HFFc6 (cell line): ENCODE results near the gene DRP2. TPM values are rescaled to one million over a fixed set of nuclear protein-coding genes. Genes with fewer than 3 reads are reported as not detected.

Source experiments
- DNase-seq: peaks from one replicate; pipeline ENCODE4 v3.0.0-alpha.2; 2018
- H3K27ac Mint-ChIP-seq: 2 replicates; pipeline ENCODE4 v1.8.0; 2020; ENCODE audit warnings: mild to moderate bottlenecking, mixed read lengths
- H3K27me3 Mint-ChIP-seq: 2 replicates; pipeline ENCODE4 v1.8.0; 2021; ENCODE audit warnings: mild to moderate bottlenecking, moderate library complexity, mixed read lengths; ENCODE audit not compliant: insufficient read depth
- H3K36me3 Mint-ChIP-seq: 2 replicates; pipeline ENCODE4 v1.8.0; 2021; ENCODE audit warnings: low read depth, mixed read lengths
- H3K4me1 Mint-ChIP-seq: 2 replicates; pipeline ENCODE4 v1.8.0; 2020; ENCODE audit warnings: low read depth, mixed read lengths
- H3K4me3 Mint-ChIP-seq: 2 replicates; pipeline ENCODE4 v1.8.0; 2020; ENCODE audit warnings: mild to moderate bottlenecking, moderate library complexity, mixed read lengths
- H3K9me3 Mint-ChIP-seq: 2 replicates; pipeline ENCODE4 v1.8.0; 2020; ENCODE audit warnings: mild to moderate bottlenecking, mixed read lengths
- total RNA-seq, 6 experiments: library from RNA; stranded (reverse); fragmentation: NEBNext Ultra II Directional; extraction: Animal tissue kit (Norgen Biotek cat#: 25700); gene quantifications; 2 replicates in 1 of 6; 3 replicates in 5 of 6; pipeline ENCODE4 v1.2.3, GENCODE V29; 2021
- TF ChIP-seq, protein P1 (sequence below): fragments of 200-600 bp; sonication (generic); IDR thresholded peaks from 2 replicates; pipeline ENCODE4 v1.5.0; 2021; ENCODE audit warnings: antibody characterized with exemption, mild to moderate bottlenecking

The DRP2 gene
- total RNA-seq, 6 experiments from 2014 or later: 0.30 to 0.55 (median 0.37) TPM

DNA sequence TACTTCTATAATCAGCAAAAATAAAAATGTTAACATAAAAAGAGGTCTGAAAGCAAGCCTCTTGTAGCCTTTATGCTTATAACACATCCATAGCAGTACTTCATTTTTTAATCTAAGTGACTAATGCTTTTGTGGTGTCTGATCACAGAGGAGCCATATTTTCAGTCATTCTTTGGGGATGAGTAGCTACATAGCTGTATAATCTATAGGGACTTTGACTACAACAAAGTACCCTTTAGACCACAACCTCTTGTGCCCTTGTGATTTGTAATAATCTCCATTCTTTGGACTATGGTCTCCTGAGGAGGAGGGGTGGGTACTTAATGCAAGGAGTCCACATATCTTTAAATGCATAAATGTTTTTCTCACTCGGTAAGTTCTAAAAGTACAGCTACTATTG lies 9.6 kb downstream of the DRP2 start:
- peaks cover 56% of the 10 kb centered on the region for H3K4me1 Mint-ChIP-seq
- peak overlapping the region; percentile 50; the same call in 1 of the 2 replicates for H3K4me3 Mint-ChIP-seq
- H3K27me3 Mint-ChIP-seq: no peaks in the 10 kb centered on the region
- no peaks in the 10 kb centered on the region for H3K36me3 Mint-ChIP-seq
- H3K9me3 Mint-ChIP-seq: no peaks in the 10 kb centered on the region
- TF ChIP-seq, protein P1, sequence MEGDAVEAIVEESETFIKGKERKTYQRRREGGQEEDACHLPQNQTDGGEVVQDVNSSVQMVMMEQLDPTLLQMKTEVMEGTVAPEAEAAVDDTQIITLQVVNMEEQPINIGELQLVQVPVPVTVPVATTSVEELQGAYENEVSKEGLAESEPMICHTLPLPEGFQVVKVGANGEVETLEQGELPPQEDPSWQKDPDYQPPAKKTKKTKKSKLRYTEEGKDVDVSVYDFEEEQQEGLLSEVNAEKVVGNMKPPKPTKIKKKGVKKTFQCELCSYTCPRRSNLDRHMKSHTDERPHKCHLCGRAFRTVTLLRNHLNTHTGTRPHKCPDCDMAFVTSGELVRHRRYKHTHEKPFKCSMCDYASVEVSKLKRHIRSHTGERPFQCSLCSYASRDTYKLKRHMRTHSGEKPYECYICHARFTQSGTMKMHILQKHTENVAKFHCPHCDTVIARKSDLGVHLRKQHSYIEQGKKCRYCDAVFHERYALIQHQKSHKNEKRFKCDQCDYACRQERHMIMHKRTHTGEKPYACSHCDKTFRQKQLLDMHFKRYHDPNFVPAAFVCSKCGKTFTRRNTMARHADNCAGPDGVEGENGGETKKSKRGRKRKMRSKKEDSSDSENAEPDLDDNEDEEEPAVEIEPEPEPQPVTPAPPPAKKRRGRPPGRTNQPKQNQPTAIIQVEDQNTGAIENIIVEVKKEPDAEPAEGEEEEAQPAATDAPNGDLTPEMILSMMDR: no peak
- peak; percentile 64 for DNase-seq
- peak overlapping the region; percentile 76 for H3K27ac Mint-ChIP-seq

DNA sequence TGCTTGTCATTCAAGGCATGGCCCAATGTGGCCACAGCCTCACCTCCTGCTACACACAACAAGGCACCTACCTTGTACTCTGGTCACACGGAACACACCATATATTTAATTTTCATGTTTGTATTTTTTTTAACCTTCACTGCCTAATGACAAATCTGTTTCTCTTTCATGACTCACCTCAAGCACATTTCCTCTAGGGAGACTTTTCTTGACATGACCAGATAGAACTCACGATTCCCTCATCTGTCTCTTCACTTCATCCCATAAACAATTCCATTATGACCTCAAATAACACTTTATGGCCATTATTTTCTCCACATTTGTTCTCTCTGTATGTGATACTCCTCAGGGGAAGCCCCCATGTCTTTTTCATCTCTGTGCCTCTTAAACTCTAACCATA lies 11.1 kb downstream of the DRP2 start:
- Mint-ChIP-seq H3K27ac (peak overlapping the region; percentile 72), H3K36me3 (no peaks in the 10 kb centered on the region), H3K9me3 (no peaks in the 10 kb centered on the region), H3K27me3 (no peaks in the 10 kb centered on the region), H3K4me3 (peak overlapping the region; percentile 65), H3K4me1 (peaks cover 56% of the 10 kb centered on the region)
- DNase-seq: peak; percentile 37
- TF ChIP-seq, protein P1: no peak

DNA sequence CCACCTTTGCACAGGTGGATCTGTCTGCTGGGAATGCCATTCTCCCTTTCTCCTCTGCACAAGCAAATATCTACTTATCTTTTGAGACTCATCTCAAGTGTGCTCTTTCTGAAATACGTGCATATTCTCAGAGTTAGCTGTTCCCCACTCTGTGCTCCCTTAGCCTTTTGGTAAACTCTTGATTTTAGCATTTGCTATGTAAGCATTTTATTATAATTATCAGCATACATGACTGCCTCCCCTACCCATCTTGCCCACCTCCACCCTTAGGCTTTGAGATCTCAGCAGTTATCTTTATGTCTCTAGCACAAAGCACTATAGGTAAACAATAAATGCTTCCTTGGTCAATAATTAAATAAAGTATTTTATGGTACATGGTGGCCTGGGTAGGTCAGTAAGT lies 11.5 kb downstream of the DRP2 start:
- TF ChIP-seq, protein P1: no peak
- Mint-ChIP-seq H3K9me3 (no peaks in the 10 kb centered on the region), H3K36me3 (no peaks in the 10 kb centered on the region), H3K27me3 (no peaks in the 10 kb centered on the region), H3K27ac (peak overlapping the region; percentile 72), H3K4me1 (peaks cover 56% of the 10 kb centered on the region), H3K4me3 (peak overlapping the region; percentile 65; the same call in 1 of the 2 replicates)
- DNase-seq: no peak

DNA sequence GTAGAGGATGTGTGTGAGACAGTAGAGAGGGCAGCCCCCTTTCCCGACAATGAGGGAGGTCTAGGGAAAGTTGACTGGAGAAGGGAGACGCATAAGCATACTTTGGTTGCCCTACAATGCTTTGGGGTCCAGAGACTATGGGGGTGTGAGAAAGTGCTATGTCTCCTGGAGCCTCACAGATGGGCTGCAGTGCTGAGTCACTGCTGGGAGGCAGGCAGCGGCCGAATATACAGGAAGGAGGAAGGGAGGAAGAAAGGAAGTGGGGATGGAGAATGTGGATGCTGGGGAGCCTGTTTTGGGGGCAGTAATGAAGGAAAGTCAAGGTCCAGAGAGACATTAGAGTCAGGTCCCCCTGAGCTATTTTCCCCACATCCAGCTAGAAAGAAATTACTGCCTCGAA lies 12.7 kb downstream of the DRP2 start:
- Mint-ChIP-seq H3K4me3 (no peak overlapping the region), H3K27me3 (no peaks in the 10 kb centered on the region), H3K4me1 (peaks cover 51% of the 10 kb centered on the region), H3K27ac (peak overlapping the region; percentile 77), H3K9me3 (no peaks in the 10 kb centered on the region), H3K36me3 (no peaks in the 10 kb centered on the region)
- no peak for DNase-seq
- TF ChIP-seq, protein P1: no peak

DNA sequence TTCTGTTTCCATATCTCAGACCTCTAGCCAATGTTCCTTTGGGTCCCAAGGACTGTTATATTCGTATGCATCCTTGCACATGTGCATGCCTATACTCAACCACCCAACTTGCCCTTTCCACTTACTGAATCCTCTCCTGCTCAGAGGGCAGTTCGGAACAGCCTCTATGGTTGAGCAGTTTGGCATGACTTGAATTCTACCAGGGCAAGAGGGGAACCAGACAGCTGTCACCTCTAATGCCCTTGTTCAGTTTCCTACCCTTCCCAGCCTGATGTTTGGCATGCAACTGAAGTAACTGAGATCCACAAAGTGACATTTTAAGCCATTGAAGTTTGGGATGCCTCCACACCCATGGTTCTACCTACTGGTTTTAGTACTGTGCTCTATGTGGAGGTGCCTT lies 17.5 kb downstream of the DRP2 start:
- no peak overlapping the region for H3K4me3 Mint-ChIP-seq
- no peaks in the 10 kb centered on the region for H3K9me3 Mint-ChIP-seq
- H3K36me3 Mint-ChIP-seq: no peaks in the 10 kb centered on the region
- TF ChIP-seq, protein P1: no peak
- H3K4me1 Mint-ChIP-seq: peaks cover 10% of the 10 kb centered on the region
- no peak for DNase-seq
- H3K27me3 Mint-ChIP-seq: no peaks in the 10 kb centered on the region
- no peak overlapping the region for H3K27ac Mint-ChIP-seq

DNA sequence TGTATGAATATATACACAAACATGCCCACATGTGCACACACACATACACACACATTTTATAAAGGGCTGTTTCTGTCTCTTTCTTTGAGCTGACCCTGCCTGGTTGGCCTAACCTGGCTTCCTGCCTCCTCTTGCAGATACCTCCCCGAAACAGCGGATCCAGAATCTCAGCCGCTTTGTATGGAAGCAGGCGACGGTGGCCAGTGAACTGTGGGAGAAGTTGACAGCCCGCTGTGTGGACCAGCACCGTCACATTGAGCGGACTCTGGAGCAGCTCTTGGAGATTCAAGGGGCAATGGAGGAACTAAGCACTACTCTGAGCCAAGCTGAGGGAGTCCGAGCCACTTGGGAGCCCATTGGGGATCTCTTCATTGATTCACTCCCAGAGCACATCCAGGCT lies 21.9 kb downstream of the DRP2 start:
- H3K4me1 Mint-ChIP-seq: no peaks in the 10 kb centered on the region
- no peaks in the 10 kb centered on the region for H3K9me3 Mint-ChIP-seq
- TF ChIP-seq, protein P1: no peak
- DNase-seq: no peak
- no peaks in the 10 kb centered on the region for H3K36me3 Mint-ChIP-seq
- no peak overlapping the region for H3K27ac Mint-ChIP-seq
- no peaks in the 10 kb centered on the region; the same call in none of the 2 replicates for H3K27me3 Mint-ChIP-seq
- H3K4me3 Mint-ChIP-seq: no peak overlapping the region
